Measurements from ENCODE around the gene IFIT2.

Gene IFIT2

DNA sequence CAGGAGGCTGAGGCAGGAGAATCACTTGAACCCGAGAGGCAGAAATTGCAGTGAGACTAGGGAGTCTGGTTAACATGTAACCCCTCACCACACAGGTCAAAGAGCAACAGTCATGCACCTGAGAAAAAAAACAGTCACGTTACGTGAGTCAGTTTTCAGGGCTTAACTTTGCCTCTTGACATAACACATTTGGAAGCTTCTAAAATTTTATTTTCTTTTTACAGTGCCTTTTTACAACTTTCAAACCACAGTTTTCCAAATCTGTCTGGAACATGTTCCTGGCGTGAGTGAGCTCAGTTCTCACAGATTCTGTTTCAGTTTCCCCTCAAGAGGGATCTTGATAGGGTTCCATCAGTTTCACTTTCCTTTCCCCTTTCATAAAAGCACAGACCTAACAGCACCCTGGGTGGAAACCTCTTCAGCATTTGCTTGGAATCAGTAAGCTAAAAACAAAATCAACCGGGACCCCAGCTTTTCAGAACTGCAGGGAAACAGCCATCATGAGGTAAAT, 30.3 kb downstream of the IFIT2 start:
- Histone ChIP-seq H3F3A (ENCODE audit: insufficient read depth, low read length) (peaks cover 26% of the 10 kb centered on the region), H3K9ac (ENCODE audit: low read length) (peak overlapping the region; percentile 9; the same call in 1 of the 2 replicates), H3K79me2 (ENCODE audit: low read length) (no peaks in the 10 kb centered on the region), H3K27me3 (replicated peaks; ENCODE audit: insufficient read depth, low read length) (0 out of 2 replicates have a peak, but pooled peaks cover 7% of the 10 kb centered on the region), H3K9me2 (replicated peaks; ENCODE audit: insufficient read depth, low read length) (no peaks in the 10 kb centered on the region), H3K4me1 (ENCODE audit: low read length) (peaks cover 25% of the 10 kb centered on the region), H3K4me2 (ENCODE audit: low read depth, low read length) (peak overlapping the region; percentile 67), H2AFZ (ENCODE audit: low read length) (no peak overlapping the region), H3K36me3 (replicated peaks; ENCODE audit: insufficient read depth, low read length) (no peaks in the 10 kb centered on the region), H3K4me3 (ENCODE audit: low read length) (peak overlapping the region; percentile 38; the same call in 1 of the 2 replicates), H3K27ac (ENCODE audit: low read length) (peak overlapping the region; percentile 74), H4K20me1 (ENCODE audit: insufficient read depth, low read length) (no peaks in the 10 kb centered on the region), H3K9me3 (replicated peaks; ENCODE audit: insufficient read depth, low read length) (no peaks in the 10 kb centered on the region)
- TF ChIP-seq, protein P1, sequence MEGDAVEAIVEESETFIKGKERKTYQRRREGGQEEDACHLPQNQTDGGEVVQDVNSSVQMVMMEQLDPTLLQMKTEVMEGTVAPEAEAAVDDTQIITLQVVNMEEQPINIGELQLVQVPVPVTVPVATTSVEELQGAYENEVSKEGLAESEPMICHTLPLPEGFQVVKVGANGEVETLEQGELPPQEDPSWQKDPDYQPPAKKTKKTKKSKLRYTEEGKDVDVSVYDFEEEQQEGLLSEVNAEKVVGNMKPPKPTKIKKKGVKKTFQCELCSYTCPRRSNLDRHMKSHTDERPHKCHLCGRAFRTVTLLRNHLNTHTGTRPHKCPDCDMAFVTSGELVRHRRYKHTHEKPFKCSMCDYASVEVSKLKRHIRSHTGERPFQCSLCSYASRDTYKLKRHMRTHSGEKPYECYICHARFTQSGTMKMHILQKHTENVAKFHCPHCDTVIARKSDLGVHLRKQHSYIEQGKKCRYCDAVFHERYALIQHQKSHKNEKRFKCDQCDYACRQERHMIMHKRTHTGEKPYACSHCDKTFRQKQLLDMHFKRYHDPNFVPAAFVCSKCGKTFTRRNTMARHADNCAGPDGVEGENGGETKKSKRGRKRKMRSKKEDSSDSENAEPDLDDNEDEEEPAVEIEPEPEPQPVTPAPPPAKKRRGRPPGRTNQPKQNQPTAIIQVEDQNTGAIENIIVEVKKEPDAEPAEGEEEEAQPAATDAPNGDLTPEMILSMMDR (IDR thresholded peaks at IDR 0.05; ENCODE audit: low read length): no peak
- no peak for TF ChIP-seq EZH2phosphoT487 (IDR thresholded peaks at IDR 0.05; ENCODE audit: low read length)
- TF ChIP-seq EZH2 (optimal IDR thresholded peaks at IDR 0.05; ENCODE audit: low read depth, low read length): no peak
- peak; percentile 88 for DNase-seq

DNA sequence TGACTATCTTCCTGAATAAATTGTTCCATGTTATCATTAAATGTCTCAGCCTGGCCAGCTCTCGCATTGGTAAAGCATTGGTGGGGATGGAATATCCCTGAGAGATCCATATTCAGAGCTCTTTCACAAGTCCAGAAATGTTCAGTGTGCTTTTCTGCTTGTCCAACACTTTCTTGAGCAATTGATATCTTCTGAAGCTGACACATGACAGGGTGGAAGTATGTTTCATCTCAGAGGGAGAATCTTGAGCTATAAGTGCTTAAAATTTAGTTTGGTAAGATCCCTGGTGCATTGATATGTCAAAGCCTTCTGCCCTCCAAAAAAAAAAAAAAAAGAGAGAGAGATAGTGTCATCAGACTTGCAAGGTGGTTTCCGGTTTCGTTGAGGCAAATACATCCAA, 33.4 kb downstream of the IFIT2 start:
- TF ChIP-seq, protein P1 (IDR thresholded peaks at IDR 0.05; ENCODE audit: low read length): no peak
- TF ChIP-seq EZH2 (optimal IDR thresholded peaks at IDR 0.05; ENCODE audit: low read depth, low read length): no peak
- TF ChIP-seq EZH2phosphoT487 (IDR thresholded peaks at IDR 0.05; ENCODE audit: low read length): no peak
- 0 out of 2 replicates have a peak, but pooled peaks cover 7% of the 10 kb centered on the region for H3K27me3 ChIP-seq (replicated peaks; ENCODE audit: insufficient read depth, low read length)
- no peaks in the 10 kb centered on the region for H3K9me2 ChIP-seq (replicated peaks; ENCODE audit: insufficient read depth, low read length)
- no peaks in the 10 kb centered on the region for H4K20me1 ChIP-seq (ENCODE audit: insufficient read depth, low read length)
- no peaks in the 10 kb centered on the region for H3K9me3 ChIP-seq (replicated peaks; ENCODE audit: insufficient read depth, low read length)
- no peak overlapping the region for H2AFZ ChIP-seq (ENCODE audit: low read length)
- DNase-seq: peak; percentile 9
- no peak overlapping the region for H3K9ac ChIP-seq (ENCODE audit: low read length)
- no peaks in the 10 kb centered on the region for H3K79me2 ChIP-seq (ENCODE audit: low read length)
- H3F3A ChIP-seq (ENCODE audit: insufficient read depth, low read length): peaks cover 26% of the 10 kb centered on the region
- no peak overlapping the region for H3K27ac ChIP-seq (ENCODE audit: low read length)
- H3K36me3 ChIP-seq (replicated peaks; ENCODE audit: insufficient read depth, low read length): no peaks in the 10 kb centered on the region
- H3K4me2 ChIP-seq (ENCODE audit: low read depth, low read length): no peak overlapping the region
- no peak overlapping the region for H3K4me3 ChIP-seq (ENCODE audit: low read length)
- peaks cover 25% of the 10 kb centered on the region for H3K4me1 ChIP-seq (ENCODE audit: low read length)

GRCh38 chr10:89336241-89336640, 34.4 kb downstream of the IFIT2 start:
- no peak overlapping the region for H3K27ac ChIP-seq (ENCODE audit: low read length)
- no peak overlapping the region for H3K4me2 ChIP-seq (ENCODE audit: low read depth, low read length)
- 0 out of 2 replicates have a peak, but pooled peaks cover under 1% of the 10 kb centered on the region for H3K27me3 ChIP-seq (replicated peaks; ENCODE audit: insufficient read depth, low read length)
- no peaks in the 10 kb centered on the region for H4K20me1 ChIP-seq (ENCODE audit: insufficient read depth, low read length)
- H3K79me2 ChIP-seq (ENCODE audit: low read length): no peaks in the 10 kb centered on the region
- DNase-seq: no peak
- H3K4me1 ChIP-seq (ENCODE audit: low read length): peaks cover 25% of the 10 kb centered on the region
- TF ChIP-seq, protein P1 (IDR thresholded peaks at IDR 0.05; ENCODE audit: low read length): no peak
- TF ChIP-seq EZH2phosphoT487 (IDR thresholded peaks at IDR 0.05; ENCODE audit: low read length) (no peak), EZH2 (optimal IDR thresholded peaks at IDR 0.05; ENCODE audit: low read depth, low read length) (no peak)
- H3K9ac ChIP-seq (ENCODE audit: low read length): no peak overlapping the region
- peaks cover 26% of the 10 kb centered on the region for H3F3A ChIP-seq (ENCODE audit: insufficient read depth, low read length)
- no peak overlapping the region for H2AFZ ChIP-seq (ENCODE audit: low read length)
- H3K4me3 ChIP-seq (ENCODE audit: low read length): no peak overlapping the region
- H3K36me3 ChIP-seq (replicated peaks; ENCODE audit: insufficient read depth, low read length): no peaks in the 10 kb centered on the region
- no peaks in the 10 kb centered on the region for H3K9me3 ChIP-seq (replicated peaks; ENCODE audit: insufficient read depth, low read length)
- no peaks in the 10 kb centered on the region for H3K9me2 ChIP-seq (replicated peaks; ENCODE audit: insufficient read depth, low read length)
